Superior temporal gyrus (tissue), 1 donor: ENCODE measurements around the gene PDZD4.
"Not testable (repeated sequence)": the region's sequence is repeated elsewhere in the genome, so short reads cannot be mapped to it uniquely, and the experiment has no call there.

Source experiments
- DNase-seq: peaks from one replicate; pipeline ENCODE4 v3.0.0-alpha.2; 2016; ENCODE audit errors: extremely low spot score

Gene PDZD4

GRCh38 chrX:153832728-153833127 is 2.4 kb upstream of the PDZD4 start:
- no peak for DNase-seq

GRCh38 chrX:153831429-153832150 is 1.2 kb upstream of the PDZD4 start:
- DNase-seq: no peak

DNA sequence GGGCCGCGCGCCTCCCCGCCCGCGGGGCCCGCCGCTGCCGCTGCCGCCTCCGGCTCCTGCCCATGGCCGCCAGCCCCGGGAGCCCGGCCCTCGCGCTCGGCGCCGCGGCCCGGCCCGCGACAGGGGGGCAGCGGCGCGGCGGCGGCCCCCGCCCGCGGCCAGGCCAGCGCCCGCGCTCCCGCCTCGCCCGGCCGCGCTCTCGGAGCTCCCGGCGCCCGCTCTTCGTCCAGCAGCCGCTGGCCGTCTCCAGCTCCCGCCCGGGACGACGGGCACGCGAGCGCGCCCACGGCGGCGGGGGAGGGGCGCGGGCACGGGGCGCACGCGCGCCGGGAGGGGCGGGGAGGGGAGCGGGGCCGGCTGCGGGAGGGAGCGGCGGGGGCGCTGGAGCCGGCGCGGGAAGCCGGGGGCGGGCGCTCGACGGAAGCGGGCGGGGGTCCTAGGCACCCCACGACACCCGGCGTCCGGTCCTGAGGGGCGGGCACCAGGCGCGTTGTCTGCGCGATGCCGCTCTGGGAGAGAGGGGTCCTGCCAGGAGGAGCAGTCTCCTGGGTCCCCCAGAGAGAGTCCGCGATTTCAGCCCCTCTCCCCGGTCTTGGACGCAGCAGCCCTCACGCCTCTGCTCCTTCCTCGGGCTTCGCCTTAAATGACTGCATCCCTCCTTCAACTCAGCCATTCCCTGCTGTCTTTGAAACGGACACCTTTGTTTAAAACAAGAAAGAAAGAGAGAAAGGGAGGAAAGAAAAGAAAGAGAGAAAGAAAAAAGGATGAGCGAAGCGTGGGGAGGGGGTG is 490 bp upstream of the PDZD4 start:
- no peak for DNase-seq

DNA sequence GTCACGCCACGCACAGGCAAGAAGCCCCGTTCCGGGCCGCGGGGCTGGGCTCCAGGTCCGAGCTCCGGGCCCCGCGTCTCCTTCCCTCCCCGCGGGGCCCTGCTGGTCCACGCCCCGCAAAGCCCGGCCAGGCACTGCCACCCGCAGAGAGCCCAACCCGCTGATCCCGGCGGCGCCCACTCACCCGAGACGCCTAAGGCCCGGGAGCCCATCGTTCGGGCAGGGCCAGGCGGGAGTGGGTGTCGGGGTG is 870 bp downstream of the PDZD4 start:
- no peak for DNase-seq

DNA sequence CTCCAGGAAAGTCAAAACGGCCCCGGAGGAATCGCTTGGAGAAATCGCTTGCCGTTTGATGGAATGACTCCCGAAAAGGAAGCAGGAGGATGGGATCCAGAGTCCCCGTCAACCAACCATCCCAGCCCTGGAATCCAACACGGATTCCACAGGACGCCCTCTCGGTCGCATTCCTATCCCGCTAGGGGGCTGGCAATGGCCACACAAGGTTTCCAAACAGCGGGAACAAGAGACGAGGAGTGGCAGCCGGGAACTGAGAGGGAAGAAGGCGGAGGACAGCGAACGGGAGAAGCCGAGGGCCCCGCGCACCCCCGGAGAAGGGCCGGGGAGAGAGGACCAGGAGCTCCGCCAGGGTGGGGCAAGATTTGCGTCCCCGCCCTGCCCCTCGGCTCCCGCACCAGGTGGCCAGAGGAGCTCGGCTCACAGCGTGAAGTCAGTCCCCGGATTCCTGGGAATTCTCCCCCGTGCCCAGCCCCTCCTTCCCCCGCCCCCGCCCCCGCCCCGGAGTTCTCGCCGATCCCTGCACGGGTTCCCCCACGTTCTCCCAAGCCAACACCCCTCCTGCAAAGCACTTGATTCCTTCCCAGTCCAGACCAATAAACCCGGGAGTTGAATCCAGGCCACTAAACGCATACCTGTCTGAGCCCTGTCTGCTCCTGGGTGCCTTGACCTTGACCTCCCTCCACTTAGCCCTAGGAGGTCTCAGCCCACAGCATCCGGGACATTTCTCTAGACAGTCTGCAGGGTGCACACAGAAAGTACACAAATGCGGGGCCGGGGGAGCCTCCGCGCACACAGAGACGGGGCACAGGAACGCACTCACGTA is 1.4 kb downstream of the PDZD4 start:
- peak; percentile 13 for DNase-seq

DNA sequence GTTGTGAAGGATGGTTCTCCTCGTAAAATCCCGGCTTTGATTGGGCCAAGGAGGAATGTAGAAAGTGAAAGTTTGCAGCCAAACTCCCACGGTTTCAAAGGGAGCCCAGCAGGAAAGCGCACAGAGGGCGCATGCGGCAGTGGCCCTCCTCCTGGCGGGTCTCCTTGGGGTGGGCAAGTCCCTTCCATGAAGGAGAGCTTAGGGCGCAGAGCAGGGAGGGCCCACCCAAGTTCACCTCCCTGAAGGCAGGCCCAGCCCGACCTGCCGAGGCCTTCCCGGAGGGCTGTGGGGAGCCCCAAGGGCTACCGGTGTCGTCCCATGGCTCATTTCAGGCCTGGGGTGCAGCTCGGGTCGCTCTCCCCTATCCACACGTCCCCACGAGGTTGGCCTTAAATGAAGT is 2.0 kb downstream of the PDZD4 start:
- no peak for DNase-seq

- no peak for DNase-seq
Measured at GRCh38 chrX:153827903-153828302, 2.4 kb downstream of the PDZD4 start.

- no peak for DNase-seq
Measured at GRCh38 chrX:153827016-153827415, 3.3 kb downstream of the PDZD4 start.

GRCh38 chrX:153825042-153825441 is 5.3 kb downstream of the PDZD4 start:
- no peak for DNase-seq

DNA sequence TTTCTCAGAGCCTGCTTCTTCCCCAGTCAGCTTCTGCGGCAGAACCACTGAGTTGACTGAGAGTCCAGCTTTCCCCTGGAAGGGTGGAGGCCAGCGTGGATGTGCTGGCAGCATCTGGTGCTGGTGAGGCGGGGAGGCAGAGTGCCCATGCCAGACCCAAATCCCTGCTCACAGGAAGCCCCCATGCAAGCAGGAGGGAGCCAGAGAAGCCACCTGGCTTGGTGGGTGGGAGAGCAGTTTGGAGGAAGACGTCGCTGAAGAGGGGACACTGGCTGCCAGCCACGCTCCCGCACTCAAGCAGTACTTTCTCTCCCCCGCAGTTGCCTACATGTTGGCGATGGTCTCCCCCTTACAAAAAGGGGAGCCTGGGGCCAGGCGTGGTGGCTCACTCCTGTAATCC is 6.0 kb downstream of the PDZD4 start:
- no peak for DNase-seq

DNA sequence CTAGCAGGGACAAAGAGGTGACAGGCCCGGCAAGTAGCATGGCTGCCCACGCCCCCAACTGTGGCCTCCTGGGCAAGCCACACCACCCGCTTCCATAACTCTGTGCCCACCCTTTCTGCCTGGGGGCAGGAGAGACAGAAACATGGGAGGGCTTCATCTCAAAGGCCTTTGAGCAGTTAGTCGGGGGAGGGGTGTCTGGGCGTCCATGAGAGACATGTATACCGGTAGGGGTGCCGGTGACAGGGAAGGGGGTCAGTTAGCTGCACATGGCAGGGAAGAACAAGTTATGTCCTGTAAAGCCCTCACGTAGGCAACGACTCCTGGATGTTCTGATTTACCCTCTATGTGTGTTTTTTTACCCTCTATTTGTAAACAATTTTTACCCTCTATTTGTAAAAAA is 9.3 kb downstream of the PDZD4 start:
- no peak for DNase-seq

- no peak for DNase-seq
Measured at GRCh38 chrX:153820601-153821000, 9.7 kb downstream of the PDZD4 start.

GRCh38 chrX:153819384-153820040 is 10.8 kb downstream of the PDZD4 start:
- no peak for DNase-seq

- DNase-seq: no peak
Measured at GRCh38 chrX:153818571-153819383, 11.6 kb downstream of the PDZD4 start.

GRCh38 chrX:153818064-153818463 is 12.3 kb downstream of the PDZD4 start:
- not testable (repeated sequence) for DNase-seq

GRCh38 chrX:153816831-153817690 is 13.3 kb downstream of the PDZD4 start:
- DNase-seq: no peak

DNA sequence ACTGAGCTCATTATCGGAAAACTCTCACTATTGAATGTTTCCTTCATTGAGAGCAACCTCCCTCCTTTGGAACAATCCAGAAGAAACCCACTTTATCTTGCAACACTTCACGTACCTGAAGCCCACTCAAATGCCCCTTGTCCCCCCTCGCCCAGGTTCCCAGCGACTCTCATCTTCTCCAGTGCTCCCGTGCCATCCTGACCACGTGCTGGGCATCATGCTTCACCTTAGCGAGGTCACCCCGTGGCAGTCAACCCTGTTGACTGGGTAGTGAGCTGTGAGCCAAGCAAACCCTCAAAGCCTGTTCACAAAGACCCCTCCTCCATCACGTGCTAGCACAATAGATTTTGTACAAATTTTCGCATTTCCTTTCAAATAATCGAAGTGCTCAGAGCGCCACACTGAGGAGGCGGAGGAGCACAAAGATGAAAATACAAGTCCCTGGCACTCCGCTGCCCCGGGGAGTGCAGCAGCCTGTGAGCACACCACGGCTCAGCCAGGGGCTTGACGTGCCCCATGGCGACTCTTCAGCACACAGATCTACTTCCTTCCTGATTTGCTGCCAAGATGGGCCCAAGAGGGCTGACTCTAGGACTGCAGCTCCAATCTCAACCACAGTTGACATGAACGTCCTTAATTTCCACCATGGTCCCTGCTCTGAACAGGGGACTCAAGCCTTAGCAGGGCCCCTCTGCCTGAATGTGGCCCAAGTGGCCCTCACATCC is 15.6 kb downstream of the PDZD4 start:
- DNase-seq: no peak

DNA sequence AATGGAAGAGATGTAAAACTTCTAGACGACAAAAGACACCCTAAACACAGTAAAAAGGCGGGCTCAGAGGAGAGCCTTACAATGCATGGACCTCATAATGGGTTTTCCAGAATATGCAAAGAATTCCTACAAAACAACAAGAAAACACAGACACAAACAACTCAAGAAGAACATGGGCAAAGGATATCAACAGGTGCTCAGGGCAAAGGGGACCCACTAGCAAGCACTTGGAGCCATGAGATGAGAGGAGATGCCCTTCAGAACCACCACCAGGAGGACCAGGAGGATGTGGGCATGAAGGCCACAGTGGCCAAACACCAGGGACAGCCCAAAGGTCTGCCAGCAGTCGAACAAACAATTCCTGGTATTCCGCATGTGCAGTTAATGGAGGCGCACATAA is 17.2 kb downstream of the PDZD4 start:
- no peak for DNase-seq

- no peak for DNase-seq
Measured at GRCh38 chrX:153812220-153812619, 18.1 kb downstream of the PDZD4 start.

GRCh38 chrX:153807976-153808375 is 22.4 kb downstream of the PDZD4 start:
- DNase-seq: no peak
